Right renal pelvis (tissue), 4 donors: ENCODE results near the gene LCN2. TPM values are rescaled to one million over a fixed set of nuclear protein-coding genes. Genes with fewer than 3 reads are reported as not detected.
A peak's percentile ranks its signal among the peaks of the same experiment; 100 is the strongest.

ENCODE experiments used
- DNase-seq, 4 donors: peaks; one replicate each; pipeline ENCODE4 v3.0.0-alpha.2; 2013; ENCODE audit warnings: low read depth in 4 of 4, low spot score in 3 of 4, missing footprints in 1 of 4
- polyA plus RNA-seq, 4 donors: library from polyadenylated mRNA; unstranded; fragments of 120-200 nt; gene quantifications; one replicate each; pipeline ENCODE4 v1.2.1, GENCODE V29; 2013; ENCODE audit not compliant: insufficient read length in 4 of 4

The LCN2 gene
- polyA plus RNA-seq, 4 donors: 0.43 to 1.9 (median 0.89) TPM

- DNase-seq: no peak
Observed at GRCh38 chr9:128114326-128115186, 34.7 kb upstream of the LCN2 start.

- DNase-seq: no peak
Observed at GRCh38 chr9:128115187-128116103, 33.8 kb upstream of the LCN2 start.

- DNase-seq: no peak
Observed at GRCh38 chr9:128116104-128117083, 32.9 kb upstream of the LCN2 start.

GRCh38 chr9:128117613-128118471, 31.4 kb upstream of the LCN2 start:
- peak; percentile 78 to 89 (median 80) for DNase-seq

- no peak for DNase-seq
Observed at GRCh38 chr9:128118472-128118857, 30.8 kb upstream of the LCN2 start.

GRCh38 chr9:128118971-128119665, 30.1 kb upstream of the LCN2 start:
- DNase-seq: no peak

GRCh38 chr9:128120061-128120740, 29.1 kb upstream of the LCN2 start:
- no peak for DNase-seq

- DNase-seq: no peak
Observed at GRCh38 chr9:128120741-128121465, 28.4 kb upstream of the LCN2 start.

GRCh38 chr9:128121466-128121810, 27.8 kb upstream of the LCN2 start:
- DNase-seq: no peak

GRCh38 chr9:128121924-128122808, 27.1 kb upstream of the LCN2 start:
- no peak for DNase-seq

- DNase-seq: no peak
Observed at GRCh38 chr9:128122809-128123175, 26.5 kb upstream of the LCN2 start.

- DNase-seq: no peak
Observed at GRCh38 chr9:128123451-128124080, 25.7 kb upstream of the LCN2 start.

GRCh38 chr9:128124451-128124850, 24.8 kb upstream of the LCN2 start:
- no peak for DNase-seq

- DNase-seq: no peak
Observed at GRCh38 chr9:128124873-128125579, 24.2 kb upstream of the LCN2 start.

- no peak for DNase-seq
Observed at GRCh38 chr9:128125580-128126354, 23.5 kb upstream of the LCN2 start.
